Measurements from ENCODE around the gene CFI. TPM values are rescaled to one million over a fixed set of nuclear protein-coding genes. Genes with fewer than 3 reads are reported as not detected.

CFI gene
- total and polyA plus RNA-seq, 9 of the 15 experiments (the other 6 are each of a cell fraction or from before 2014, with no cell fraction given): 0.30 to 8.4 (median 0.95) TPM

- peak; percentile 51; the same call in 1 of the 2 replicates for TF ChIP-seq CUX1 (CRISPR knock-in tag; IDR thresholded peaks at IDR 0.05)
- TF ChIP-seq POLR2H (tag; IDR thresholded peaks at IDR 0.05; ENCODE audit: low read depth): 0 out of 2 replicates have a peak, but pooled peaks have one; percentile 18
Measured at GRCh38 chr4:109730619-109731545, 70.9 kb downstream of the CFI start (continued).

Data from K562 (cell line).